NCI-H510A treated with DMSO at 0.1 percent for 48 hours (cell line): ENCODE data around the gene ASCC1.
"Not testable (repeated sequence)": the region's sequence is repeated elsewhere in the genome, so short reads cannot be mapped to it uniquely, and the experiment has no call there.

Experiments
- DNase-seq: peaks from one replicate; lab custom pipeline; 2025; lab: John Stamatoyannopoulos, UW

ASCC1 gene

DNA sequence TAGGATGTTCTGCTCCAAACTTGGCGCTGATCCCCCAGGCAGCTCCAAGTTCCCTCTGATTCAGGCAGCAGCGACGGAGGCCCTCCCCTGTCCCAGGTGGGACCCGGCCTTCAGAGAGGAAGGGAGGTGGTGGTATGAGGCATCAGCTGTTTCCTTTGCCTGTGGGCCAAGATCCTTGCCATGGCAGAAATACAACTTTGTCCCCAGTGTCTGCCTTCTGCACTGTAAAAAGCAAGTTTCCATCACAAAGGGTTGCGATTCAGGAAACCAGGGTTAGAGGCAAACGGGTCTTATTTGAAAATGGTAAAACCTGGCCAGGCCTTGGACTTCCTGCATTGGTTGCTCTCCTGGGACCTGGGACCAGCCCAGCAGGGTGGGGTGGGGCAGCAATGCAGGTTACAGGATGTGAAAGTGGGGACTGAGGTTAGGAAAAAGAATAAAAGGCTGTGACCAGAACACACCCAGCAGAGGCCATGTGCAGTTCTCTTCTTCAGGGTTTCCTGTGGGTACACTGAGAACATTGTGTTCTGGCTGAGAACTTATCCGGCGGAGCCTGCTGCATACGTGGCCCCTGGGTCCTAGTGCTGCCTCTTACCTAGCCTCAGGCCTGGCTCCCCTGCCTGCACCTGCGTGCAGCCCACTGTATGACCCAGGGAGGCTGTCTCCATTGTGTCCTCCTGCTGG, 32.5 kb upstream of the ASCC1 start:
- peak; percentile 45 for DNase-seq

DNA sequence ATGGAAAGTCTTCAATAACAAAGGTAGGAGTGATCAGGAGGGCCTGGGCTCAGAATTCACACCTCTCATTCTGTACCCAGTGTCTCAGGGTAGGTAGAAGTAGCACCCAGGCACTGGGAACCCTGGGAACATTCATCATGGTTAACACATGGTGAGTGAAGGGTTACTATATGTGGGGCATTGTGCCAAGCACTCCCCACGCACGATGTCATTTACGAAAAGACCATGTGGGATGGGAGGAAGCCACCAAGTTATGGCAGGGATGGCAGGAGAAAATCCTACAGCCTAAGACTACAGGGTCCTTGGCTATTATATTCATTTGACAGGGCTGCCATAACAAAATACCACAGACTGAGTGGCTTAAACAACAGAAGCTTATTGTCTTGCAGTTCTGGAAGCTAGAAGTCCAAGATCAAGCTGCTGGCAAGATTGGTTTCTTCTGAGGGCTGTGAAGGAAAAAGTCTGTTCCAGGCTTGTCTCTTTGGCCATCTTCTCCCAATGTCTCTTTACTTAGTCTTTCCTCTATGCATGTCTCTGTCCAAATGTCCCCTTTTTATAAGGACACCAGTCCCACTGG, 30.0 kb upstream of the ASCC1 start:
- DNase-seq = no peak

DNA sequence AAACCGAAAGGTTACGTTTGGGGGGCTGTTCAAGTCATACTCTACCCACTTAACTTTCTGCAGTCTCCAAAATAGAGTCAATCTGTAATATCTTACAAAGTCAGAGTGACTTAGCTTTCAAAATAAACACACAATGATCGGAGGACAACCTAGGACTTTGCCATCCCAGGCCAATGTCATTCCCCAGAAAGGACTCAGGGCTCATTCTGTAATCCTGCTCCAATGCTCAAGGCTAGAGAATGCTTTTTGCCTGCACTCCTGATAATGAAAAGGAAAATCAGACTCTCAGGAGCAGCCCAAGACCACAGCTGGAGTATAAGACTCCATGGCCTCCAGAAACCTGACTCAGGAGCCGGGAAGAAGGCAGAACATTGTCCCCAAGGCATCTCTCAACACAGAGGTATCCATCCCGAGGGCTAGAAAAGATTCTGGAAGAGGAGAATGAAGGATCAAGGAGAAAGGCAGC, 28.5 kb upstream of the ASCC1 start:
- no peak for DNase-seq

DNA sequence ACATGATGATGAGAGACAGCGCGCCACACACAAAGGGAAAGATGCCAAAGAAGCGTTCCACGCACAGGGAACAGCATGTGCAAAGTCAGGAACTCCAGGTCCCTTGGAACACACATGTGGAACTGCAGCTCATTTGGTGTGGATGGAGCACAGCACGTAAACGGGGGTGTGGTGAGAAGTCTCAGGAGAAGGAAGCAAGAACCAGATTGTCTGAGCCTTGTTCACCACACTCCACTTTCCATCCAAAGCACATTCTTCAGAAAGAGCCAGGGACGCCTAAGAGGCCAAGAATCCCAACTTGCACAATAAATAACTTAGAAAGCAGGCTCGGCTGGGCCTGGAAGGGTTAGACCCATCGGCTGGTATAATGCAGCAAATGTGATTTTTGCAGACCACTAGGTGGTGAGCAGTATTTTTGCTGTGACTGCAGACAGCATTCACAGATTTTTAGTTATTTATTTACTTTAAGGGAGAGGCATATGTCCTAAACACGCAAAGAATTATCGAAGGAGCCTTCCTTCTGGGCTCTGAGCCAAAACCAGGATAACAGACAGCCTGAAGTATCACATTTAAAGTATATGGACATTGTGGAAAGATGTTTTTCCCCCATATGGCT, 27.9 kb upstream of the ASCC1 start:
- no peak for DNase-seq

DNA sequence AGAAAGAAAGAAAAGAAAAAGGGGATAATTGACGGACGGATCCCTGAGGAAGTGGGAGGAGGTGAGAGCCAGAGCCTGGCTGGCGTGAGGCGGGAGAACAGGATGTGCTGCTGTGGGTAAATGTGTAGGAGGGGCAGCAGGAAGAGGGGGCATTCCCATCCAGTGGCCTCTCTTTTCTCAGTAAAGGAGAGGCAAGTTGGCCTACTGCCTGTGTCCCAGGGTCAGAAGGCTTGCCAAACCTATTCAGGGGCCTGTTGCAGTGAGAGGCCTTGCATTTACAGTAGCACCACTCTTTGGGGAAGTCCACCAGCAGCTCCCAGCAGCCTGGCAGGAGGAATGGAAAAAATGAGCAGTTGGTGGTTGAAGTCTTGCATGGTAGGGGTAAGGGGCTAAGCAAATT, 26.6 kb upstream of the ASCC1 start:
- DNase-seq = no peak

DNA sequence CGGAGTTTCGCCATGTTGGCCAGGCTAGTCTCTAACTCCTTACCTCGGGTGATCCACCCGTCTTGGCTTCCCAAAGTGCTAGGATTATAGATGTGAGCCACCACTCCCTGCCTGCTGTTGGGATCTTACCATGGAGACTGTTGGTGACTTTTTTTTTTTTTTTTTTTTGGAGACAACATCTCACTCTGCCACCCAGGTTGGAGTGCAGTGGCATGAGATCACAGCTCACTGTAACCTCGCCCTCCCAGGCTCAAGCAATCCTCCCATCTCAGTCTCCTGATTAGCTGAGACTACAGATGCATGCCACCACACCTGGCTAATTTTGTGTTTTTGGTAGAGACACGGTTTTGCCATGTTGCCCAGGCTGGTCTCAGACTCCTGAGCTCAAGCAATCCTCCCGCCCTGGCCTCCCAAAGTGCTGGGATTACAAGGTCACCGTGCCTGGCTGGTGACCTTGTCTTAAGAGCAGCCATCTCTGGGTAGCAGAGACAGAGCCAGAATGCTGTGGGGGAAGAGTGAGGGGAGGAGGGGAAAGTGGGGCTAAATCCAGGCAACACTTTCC, 25.7 kb upstream of the ASCC1 start:
- no peak for DNase-seq

DNA sequence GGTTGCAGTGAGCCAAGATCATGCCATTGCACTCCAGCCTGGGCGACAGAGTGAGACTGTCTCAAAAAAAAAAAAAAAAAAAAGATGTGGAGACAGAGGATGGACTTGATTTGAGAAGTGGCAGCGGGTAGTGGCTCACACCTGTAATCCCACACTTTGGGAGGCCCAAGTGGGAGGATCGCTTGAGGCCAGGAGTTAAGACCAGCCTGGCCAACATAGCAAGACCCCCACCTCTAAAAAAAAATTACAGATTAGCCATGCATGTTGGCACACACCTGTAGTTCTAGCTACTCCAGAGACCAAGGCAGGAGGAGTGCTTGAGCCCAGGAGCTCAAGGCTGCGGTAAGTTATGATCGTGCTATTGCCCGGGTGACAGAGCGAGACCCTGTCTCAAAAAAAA, 24.3 kb upstream of the ASCC1 start:
- DNase-seq = no peak

DNA sequence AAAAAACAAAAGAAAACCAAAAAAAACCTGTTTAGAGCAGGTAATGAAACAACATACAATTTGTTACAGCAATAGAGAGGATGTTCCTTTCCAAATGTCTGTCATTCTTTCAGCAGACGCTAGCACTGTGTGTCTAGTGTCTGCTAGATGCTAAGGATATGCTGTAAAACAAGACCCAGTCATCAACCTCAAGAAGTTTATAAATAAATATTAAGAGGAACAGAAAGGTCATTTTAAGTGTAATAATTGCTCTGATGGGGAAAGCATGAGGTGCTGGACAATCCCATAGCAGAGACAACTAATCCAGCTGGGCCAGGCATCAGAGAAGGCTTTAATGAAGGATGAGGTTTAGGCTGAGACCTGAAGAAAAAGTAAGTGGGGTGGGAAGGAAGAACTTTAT, 23.3 kb upstream of the ASCC1 start:
- DNase-seq = no peak

DNA sequence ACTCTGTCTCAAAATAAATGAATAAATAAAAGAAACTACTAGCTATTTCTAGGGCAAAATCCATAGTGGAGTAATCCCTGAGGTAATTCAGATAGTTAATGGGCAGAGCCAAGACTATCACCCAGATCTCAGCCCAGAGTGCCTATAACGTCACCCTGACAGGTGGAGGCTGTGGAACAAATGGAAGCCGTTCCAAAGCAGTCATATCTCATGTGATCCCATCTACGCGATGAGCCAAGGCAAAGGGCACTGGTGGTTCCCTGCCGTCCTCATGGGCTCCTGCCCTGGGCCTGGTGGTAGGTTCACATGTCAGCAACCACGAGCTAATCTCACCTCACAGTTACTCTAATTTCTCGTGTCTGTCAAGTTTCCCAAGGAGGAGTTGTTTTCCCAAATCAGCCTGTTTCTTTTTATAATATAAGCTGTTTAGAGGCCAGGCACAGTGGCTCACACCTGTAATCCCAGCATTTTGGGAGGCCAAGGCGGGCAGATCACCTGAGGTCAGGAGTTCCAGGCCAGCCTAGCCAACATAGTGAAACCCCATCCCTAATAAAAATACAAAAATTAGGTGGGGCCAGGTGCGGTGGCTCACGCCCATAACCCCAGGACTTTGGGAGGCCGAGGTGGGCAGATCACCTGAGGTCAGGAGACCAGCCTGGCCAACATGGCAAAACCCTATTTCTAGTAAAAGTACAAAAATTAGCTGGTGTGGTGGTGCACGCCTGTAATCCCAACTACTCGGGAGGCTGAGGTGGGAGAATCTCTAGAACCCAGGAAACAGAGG, 22.5 kb upstream of the ASCC1 start:
- no peak for DNase-seq

DNA sequence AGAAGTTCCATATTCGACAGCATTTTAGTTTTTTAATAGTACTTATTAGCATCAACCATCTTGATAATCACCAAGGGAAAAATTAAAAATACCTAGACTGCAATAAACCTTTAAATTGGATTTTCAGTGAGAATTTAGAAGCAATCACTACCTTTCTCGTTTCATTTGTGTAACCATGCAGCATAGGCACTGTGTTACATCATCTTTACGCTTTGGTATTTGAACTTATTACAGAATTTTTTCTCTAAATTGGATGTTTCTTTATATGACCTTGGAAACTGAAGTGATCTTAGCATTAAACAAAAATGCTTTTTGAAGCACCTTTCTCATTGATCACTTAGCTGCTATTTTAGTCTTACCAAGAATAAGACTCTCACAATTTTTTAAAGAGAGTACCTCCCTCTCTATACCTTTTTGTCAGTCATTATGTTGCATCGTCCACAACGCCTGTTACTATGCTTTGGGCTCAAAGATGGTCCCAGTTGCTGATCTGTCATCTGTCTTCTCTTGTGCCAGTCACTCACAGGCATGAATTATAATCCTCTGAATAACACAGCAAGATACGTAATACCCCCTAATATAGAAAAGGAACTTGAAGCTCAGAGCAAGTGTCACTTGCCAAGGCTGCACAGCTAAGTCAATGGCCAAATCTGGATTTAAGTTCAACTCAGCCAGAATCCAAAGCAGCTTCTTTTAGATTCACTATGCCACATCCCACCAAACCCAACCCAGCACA, 19.6 kb upstream of the ASCC1 start:
- DNase-seq = no peak

DNA sequence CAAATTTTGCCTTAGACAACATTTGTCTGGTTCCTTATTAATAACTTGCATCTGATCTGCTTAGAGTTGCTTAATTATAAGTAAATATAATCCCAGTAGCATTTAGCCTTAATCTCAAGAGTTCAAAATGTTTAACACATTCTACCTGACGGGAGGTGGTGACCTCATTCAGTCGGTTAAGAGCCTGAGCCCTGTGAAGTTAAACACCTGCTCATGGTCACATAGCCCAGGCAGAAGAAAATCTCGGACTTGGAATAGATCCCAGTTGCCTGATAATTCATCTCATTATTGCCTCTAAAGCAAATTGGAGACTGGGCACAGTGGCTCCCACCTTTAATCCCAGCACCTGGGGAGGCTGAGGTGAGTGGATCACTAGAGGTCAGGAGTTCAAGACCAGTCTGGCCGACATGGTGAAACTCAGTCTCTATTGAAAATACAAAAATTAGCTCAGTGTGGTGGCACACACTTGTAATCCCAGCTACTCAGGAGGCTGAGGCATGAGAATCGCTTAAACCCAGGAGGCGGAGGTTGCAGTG, 18.6 kb upstream of the ASCC1 start:
- DNase-seq = no peak

DNA sequence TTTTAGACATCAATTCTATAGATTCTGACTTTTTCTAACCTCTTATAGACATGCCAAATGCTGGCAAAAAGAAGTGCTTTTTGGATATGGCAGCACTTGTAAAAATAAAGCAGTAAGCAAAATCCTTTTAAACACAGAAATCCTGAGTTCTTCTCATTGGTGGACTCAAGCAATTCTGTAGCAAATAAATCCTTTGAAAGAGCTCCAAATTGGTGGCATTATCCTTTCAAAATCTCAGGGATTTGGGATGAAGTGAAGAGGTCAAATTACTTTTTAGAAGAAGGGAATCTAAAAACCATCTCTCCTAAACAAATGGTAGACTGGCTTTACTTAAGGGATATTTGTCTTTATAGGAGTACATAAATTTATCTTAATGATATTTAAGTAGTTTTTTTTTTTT, 17.5 kb upstream of the ASCC1 start:
- no peak for DNase-seq

DNA sequence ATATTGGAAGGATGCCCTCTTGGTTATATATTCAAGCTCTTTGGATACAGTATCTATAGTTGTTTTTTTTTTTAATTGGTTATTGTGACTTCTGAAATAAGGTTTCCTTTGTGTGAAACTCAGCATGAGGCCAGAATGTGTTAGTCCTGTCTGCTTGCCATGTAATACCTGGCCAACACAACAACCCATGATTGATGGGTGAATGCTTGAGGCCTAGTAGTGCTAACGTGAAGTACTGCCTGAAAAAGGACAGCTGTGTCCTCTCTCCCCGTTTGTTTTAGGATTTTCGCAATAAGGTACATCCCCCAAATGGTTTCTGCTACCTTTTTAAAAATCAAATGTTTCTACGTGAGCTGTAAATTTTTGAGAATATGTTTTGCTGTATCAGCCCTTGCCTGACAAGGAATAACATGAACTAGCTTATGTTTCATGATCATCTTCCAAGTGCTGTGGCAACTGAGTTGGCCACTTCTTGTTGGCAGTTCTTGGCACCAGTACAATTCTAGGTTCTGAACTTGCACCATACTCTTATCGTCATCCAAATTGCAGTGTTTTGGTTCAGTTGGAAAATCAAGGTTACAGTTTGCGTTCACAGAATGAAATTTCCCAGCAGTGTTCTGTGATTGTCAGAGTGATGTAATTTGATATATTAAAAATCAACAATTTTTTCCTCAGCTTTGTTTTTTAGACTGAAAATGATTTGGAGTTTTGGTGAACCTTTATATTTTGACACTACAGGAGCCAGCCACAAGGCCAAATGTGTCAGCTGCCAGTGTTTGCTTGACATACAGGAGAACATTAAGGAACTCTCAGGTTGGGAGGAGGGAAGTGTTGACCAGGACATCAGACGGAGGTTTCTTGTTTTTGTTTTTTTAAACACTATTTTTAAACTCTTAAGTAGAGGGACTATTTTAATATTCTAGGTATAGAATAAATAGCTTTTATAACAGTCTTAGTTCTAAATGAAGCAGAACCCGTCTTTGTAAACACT, 13.5 kb upstream of the ASCC1 start:
- DNase-seq = peak; percentile 56

DNA sequence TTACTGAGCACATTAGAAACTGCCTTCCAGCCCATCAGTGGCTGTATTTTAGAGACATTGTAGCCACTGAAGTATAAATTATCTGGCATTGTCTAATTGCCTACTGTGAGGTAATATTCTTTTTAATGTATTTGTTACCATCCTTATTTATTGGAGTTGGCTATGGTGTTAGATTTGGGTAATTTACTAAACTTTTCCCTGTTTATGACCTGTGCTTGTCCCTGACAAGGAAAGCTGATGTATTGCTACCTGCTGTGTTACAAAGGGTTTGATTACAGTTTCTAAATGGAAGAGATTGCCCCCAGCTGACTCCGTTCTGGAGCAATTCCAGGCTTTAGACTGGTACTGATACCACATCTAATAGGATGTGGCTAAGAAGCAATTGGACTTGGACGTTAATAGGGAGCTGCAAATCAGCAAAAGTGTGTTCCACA, 12.3 kb upstream of the ASCC1 start:
- DNase-seq = no peak

DNA sequence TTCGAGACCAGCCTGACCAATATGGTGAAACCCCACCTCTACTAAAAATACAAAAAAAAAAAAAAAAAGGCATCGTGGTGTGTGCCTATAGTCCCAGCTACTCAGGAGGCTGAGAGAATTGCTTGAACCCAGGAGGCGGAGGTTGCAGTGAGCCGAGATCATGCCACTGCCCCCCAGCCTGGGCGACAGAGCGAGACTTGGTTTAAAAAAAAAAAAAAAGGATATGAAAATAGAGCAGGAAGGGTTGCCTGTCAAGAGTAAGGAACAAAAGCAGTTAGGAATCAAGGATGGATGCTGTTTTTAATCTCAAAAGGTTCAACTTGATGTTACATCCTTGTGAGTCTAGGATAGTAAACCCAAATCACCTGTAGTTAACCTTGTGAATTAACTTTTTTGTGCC, 11.8 kb upstream of the ASCC1 start:
- DNase-seq = no peak

DNA sequence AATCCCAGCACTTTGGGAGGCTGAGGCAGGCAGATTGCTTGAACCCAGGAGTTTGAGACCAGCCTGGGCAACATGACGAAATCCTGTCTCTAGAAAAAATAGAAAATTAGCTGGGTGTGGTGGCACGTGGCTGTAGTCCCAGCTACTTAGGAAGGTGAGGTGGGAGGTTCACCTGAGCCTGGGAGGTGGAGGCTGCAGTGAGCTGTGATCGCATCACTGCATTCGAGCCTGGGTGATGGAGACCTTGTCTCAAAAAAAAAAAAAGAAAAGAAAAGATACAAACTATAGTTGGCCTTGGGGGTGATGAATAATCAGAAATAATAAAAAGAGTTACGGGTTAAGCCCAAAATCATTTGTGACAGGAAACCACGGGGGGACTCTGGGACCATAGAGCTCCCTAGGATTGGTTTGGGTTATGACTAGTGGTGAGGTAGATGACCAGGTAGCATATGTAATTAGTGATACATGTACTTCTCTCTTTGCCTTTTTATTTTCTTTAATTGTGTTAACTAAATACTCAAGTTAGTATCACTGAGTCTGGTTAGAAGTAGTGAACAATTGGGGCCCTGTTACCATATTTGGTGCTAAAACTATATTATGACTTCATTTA, 10.4 kb upstream of the ASCC1 start:
- no peak for DNase-seq

DNA sequence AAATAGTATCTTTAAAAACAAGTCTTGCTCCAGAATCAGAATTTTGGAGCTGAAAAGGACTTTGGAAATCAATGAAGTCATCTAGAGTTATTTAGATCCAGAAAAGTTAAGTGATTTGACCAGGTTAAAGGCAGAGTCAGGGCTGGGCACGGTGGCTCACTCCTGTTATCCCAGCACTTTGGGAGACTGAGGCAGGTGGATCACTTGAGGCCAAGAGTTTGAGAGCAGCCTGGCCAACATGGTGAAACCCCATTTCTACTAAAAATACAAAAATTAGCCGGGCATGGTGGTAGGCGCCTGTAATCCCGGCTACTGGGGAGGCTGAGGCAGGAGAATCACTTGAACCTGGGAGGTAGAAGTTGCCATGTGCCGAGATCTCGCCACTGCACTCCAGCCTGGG, 8.1 kb upstream of the ASCC1 start:
- DNase-seq = not testable (repeated sequence)

DNA sequence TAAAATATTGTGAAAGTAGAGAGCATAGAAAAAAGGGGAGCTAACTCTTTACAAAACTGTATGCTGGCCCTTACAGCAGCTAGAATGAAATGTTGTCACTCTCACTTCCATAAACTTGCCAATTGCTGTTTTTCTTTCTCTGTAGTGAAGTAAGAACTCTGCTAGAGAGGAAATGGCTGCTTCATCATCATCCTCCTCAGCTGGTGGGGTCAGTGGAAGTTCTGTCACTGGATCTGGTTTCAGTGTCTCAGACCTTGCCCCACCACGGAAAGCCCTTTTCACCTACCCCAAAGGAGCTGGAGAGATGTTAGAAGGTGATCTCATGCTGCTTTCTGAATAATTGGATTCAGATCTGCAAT, 7.6 kb upstream of the ASCC1 start:
- no peak for DNase-seq

DNA sequence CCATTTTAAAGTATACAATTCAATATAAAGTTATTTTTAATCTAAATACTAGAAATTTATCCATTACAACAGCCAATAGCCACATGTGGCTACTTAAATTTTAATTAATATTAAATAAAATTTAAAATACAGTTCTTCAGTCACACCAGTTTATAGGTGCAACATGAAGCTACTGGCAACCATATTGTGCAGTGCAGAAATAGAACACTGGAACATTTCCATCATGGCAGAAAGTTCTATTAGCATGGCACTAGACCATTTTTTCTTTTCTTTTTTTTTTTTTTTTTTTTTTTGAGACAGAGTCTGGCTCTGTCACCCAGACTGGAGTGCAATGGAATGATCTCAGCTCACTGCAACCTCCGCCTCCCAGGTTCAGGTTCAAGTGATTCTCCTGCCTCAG, 5.2 kb upstream of the ASCC1 start:
- DNase-seq = no peak

DNA sequence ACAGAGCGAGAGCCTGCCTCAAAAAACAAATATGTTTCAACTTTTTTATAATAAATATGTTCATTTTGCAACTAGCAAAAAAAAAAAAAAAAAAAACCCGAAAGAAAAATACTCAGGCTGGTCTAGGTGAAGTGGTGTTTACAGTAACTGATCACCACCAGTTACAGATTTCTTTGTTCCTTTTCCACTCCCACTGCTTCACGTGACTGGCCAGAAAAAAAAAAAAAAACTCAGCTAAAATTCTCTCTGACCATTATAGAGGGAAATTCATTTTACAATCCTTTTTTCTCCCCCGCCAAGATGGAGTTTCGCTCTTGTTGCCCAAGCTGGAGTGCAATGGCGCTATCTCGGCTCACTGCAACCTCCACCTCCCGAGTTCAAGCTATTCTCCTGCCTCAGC, 4.6 kb upstream of the ASCC1 start:
- no peak for DNase-seq
